OCI-LY1 (cell line): Measurements from ENCODE around the gene CDA.

Source experiments
- CTCF ChIP-seq: fragments of 200-600 bp; sonication (generic), shearing (Covaris generic); IDR thresholded peaks from 2 replicates; pipeline ENCODE4 v1.5.1; 2017; ENCODE audit warnings: mild to moderate bottlenecking, antibody characterized with exemption, low read length, moderate library complexity, mixed read lengths
- EZH2 ChIP-seq: fragments of 200-600 bp; sonication (generic), shearing (Covaris generic); IDR thresholded peaks from 2 replicates; pipeline ENCODE4 v1.8.0; 2017; ENCODE audit warnings: borderline replicate concordance, mixed run types, mild to moderate bottlenecking, antibody characterized with exemption, low read length, moderate library complexity, mixed read lengths

- no peak for TF ChIP-seq CTCF
- TF ChIP-seq EZH2: no peak
These were observed 22.1 kb downstream of the CDA start for GRCh38 chr1:20610970-20611369.
